Fibroblast of pulmonary artery (primary cell): Measurements from ENCODE around the gene LBH.
A peak's percentile ranks its signal among the peaks of the same experiment; 100 is the strongest.

ENCODE experiments used
- DNase-seq: peaks from one replicate; pipeline ENCODE4 v3.0.0-alpha.2; 2010; ENCODE audit warnings: low read depth
- H3K4me3 ChIP-seq: replicated peaks from 2 replicates; pipeline ENCODE4 v1.5.1; 2011; ENCODE audit warnings: low read depth, mild to moderate bottlenecking, control low read depth, low read length, moderate library complexity
- TF ChIP-seq, protein P1 (sequence below): IDR thresholded peaks from 2 replicates; pipeline ENCODE4 v1.5.1; 2011; ENCODE audit warnings: mild to moderate bottlenecking, control low read depth, low read length, inconsistent platforms; ENCODE audit errors: missing control alignments

Gene LBH

DNA sequence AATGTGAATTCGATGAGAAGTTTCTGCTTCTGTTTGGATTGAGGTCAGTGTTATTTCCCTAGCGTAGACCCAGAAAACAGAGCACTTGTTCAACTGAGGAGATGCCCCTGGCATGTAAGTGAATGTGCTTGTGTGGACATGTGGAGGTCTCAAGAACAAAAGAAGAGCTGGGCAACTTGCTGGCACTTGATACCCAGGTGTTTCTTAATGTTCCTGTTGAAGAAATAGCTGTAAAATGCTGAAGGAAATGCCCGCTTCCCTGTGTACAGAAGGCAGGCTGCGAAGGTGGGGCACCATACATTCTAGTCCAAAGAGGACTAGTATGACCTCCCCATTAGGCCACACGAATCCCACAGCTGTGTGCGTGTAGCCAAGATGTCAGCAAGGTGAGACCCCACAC is 9.8 kb upstream of the LBH start:
- H3K4me3 ChIP-seq = no peak overlapping the region
- TF ChIP-seq, protein P1, sequence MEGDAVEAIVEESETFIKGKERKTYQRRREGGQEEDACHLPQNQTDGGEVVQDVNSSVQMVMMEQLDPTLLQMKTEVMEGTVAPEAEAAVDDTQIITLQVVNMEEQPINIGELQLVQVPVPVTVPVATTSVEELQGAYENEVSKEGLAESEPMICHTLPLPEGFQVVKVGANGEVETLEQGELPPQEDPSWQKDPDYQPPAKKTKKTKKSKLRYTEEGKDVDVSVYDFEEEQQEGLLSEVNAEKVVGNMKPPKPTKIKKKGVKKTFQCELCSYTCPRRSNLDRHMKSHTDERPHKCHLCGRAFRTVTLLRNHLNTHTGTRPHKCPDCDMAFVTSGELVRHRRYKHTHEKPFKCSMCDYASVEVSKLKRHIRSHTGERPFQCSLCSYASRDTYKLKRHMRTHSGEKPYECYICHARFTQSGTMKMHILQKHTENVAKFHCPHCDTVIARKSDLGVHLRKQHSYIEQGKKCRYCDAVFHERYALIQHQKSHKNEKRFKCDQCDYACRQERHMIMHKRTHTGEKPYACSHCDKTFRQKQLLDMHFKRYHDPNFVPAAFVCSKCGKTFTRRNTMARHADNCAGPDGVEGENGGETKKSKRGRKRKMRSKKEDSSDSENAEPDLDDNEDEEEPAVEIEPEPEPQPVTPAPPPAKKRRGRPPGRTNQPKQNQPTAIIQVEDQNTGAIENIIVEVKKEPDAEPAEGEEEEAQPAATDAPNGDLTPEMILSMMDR = no peak
- DNase-seq = no peak

DNA sequence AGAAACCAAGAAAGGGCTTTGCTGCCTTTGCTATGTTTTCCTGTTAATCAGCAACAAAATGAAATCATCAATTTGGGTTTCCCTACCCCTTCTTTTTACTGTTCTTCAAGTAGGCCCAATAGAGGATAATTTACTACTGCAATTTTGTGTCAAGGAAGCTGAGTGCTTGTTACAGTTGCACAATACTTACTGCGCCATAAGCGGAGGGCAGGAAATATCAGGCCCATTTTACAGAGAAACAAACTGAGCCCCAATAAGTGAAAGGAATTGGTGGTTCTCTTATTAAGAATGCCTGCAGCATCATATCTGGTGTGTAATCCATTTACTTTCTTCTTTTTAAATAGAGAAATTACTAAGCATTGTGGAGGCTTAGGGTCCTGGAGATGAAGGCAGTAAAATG is 9.3 kb upstream of the LBH start:
- H3K4me3 ChIP-seq = no peak overlapping the region
- no peak for DNase-seq
- TF ChIP-seq, protein P1 = no peak

DNA sequence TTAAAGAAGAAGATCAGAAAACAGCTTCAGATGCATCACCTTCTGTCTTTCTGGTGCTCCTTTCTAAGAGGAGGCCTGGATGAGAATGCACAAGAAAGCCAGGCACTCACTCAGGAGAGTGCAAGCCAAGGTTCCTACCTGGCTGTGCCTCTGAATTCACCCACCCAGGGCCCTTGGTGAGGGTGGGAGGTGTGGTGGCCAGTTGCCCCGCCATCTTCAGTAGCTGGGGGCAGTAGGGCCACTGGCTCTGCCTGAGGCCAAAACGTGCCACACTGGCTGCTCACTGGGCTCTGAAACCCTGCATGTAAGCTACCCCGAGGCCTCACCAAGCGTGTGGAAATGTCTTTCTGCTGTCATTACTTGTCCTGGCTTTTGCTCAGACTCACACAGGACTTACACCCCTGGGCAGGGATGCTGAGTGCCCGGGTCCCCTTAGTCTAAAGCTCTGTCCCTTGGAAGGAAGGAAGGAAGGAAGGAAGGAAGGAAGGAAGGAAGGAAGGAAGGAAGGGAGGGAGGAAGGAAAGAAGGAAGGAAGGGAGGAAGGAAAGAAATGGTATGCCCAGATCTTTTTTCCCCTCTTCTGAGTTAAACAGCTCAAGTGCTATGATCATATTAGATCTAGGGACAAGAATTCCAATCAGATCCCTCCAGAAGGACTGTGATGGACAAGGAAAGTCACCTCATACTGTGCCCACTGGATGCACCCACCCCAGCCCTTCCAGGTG is 8.5 kb upstream of the LBH start:
- TF ChIP-seq, protein P1 = no peak
- H3K4me3 ChIP-seq = no peak overlapping the region
- no peak for DNase-seq

DNA sequence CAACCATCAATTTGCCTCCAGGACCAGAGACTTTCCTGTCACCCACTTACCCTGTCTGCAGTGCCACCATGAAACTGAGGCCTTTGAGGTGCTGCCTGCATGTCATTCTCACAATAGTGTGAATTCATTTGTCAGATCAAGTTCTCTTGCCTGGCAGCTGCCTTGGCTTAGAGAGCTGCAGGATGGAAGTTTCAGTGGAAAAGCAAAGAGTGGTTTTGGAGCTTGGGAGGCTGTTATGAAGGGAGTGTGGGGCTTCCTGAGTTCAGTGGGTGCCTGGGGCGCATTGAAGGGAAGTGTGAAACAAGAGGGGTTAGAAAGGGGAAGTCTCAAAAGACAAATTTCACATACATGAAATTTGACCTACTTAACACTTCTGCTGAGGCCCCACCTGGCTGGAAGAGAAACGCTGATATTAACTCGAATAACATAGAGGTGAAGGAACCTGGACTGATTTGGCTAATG is 7.9 kb upstream of the LBH start:
- no peak overlapping the region for H3K4me3 ChIP-seq
- no peak for DNase-seq
- TF ChIP-seq, protein P1 = no peak

DNA sequence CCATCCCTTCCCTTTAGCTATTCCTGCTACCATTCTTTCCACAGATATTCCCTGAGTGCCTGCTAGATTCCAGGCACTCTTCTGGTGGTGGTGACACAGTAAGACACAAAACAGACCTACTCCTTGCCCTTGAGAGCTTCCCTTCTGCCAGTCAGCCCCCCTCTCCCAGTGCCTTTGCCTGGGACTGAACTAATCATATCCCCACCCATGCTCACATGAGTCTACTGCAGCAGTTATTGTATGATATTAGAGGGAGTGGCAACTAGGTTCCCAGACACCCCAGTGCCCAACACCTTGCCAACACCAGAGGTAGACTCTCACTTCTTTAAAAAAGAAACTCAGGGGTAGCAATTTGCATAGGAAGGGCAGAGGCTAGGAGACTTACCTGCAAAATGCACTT is 7.2 kb upstream of the LBH start:
- H3K4me3 ChIP-seq = no peak overlapping the region
- TF ChIP-seq, protein P1 = no peak
- DNase-seq = no peak

DNA sequence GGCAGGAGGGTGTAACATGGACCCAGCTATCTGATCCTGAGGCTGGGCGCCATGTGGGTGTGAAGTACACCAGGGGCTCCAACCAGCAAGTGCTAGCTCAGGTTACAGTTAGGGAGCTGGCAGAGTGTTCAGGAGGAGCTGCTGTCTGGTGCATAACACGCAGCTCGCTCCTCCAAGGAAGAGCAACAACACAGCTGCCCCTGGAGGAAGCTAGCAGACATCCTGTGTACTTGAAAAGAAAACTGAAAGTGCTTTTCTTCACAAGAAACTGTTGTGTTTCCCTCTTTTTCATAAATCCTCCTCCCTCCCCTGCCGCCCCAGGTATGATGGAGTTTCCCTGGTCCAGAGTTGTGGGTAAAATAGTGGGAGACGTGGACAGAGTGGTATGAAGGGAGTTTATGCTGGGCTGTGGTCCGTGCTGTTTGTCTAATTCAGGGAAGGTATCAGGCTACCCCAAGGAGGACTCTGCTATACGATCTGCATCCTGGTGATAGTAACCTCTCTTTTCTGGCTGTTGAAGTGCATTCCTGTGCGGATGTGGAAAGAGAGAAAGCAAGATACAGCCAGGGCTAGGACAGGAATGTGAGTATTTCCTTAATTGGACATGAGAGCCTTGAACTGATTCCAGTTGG is 6.1 kb upstream of the LBH start:
- TF ChIP-seq, protein P1 = peak; percentile 6
- DNase-seq = peak; percentile 76
- H3K4me3 ChIP-seq = peak overlapping the region; percentile 45
